ENCODE results near the gene CDH13. TPM values are rescaled to one million over a fixed set of nuclear protein-coding genes. Genes with fewer than 3 reads are reported as not detected.

CDH13 gene
- total RNA-seq, 2 experiments from 2014 or later = not detected

DNA sequence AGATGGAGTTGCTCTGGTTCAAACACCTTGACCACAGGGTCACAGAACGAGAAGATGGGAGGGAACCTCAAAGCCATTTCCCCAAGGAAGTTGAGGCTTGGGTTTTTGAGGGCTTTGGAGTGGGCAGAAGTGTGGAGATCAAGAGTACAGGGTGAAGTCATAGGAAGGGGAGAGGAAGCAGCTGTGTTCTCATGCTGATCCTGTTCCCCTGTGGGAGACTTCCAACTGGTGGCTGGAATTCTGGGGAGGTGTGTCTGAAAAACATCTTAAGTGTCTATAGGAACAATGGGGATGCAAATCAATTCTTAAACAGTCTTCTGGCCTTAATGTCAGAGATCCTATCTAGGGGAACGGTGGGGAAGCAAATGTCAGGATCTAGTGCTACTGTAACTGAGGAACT is 1142.2 kb downstream of the CDH13 start:
- intact Hi-C loops (cut with micrococcal nuclease; ENCODE audit: unreplicated experiment) = no loop called here
- no peaks in the 10 kb centered on the region for H3K36me3 ChIP-seq (ENCODE audit: insufficient read depth, low read length)
- no peaks in the 10 kb centered on the region for H3K9me3 ChIP-seq (ENCODE audit: low read length)
- H2AFZ ChIP-seq (ENCODE audit: low read length) = 0 out of 2 replicates have a peak overlapping the region, but pooled peaks have one; percentile 27
- no peaks in the 10 kb centered on the region for H4K20me1 ChIP-seq (ENCODE audit: insufficient read depth, low read length)
- H3K9me2 ChIP-seq (ENCODE audit: insufficient read depth, low read length) = no peaks in the 10 kb centered on the region; the same call in 1 of the 2 replicates
- no peak for DNase-seq (ENCODE audit: low spot score)
- no peak overlapping the region for H3K27ac ChIP-seq (ENCODE audit: low read depth, low read length, poor library complexity, severe bottlenecking)
- TF ChIP-seq CTCF (conservative IDR thresholded peaks at IDR 0.05; ENCODE audit: low read length) (no peak), EZH2phosphoT487 (IDR thresholded peaks at IDR 0.05; ENCODE audit: borderline replicate concordance, low read depth, low read length) (no peak)
- no peaks in the 10 kb centered on the region for H3K4me1 ChIP-seq (ENCODE audit: insufficient read depth, low read length, poor library complexity, severe bottlenecking)
- ChIA-PET CTCF (ENCODE audit: unreplicated experiment) (no interaction called here), POLR2A (no interaction called here)
- no peak overlapping the region for H3K4me2 ChIP-seq (ENCODE audit: low read length)
- H3K4me3 ChIP-seq (ENCODE audit: low read depth, low read length, poor library complexity, severe bottlenecking) = no peak overlapping the region
- BruUV-seq (replicated peaks) = no TSS peak
- H3K79me2 ChIP-seq (ENCODE audit: insufficient read depth, low read depth, low read length) = no peaks in the 10 kb centered on the region

GRCh38 chr16:83769397-83770008 is 1142.7 kb downstream of the CDH13 start:
- Histone ChIP-seq H3K4me2 (ENCODE audit: low read length) (no peak overlapping the region), H3K4me1 (ENCODE audit: insufficient read depth, low read length, poor library complexity, severe bottlenecking) (no peaks in the 10 kb centered on the region), H3K4me3 (ENCODE audit: low read depth, low read length, poor library complexity, severe bottlenecking) (no peak overlapping the region), H3K9me2 (ENCODE audit: insufficient read depth, low read length) (no peaks in the 10 kb centered on the region; the same call in 1 of the 2 replicates), H2AFZ (ENCODE audit: low read length) (0 out of 2 replicates have a peak overlapping the region, but pooled peaks have one; percentile 27), H4K20me1 (ENCODE audit: insufficient read depth, low read length) (no peaks in the 10 kb centered on the region), H3K79me2 (ENCODE audit: insufficient read depth, low read depth, low read length) (no peaks in the 10 kb centered on the region), H3K36me3 (ENCODE audit: insufficient read depth, low read length) (no peaks in the 10 kb centered on the region), H3K27ac (ENCODE audit: low read depth, low read length, poor library complexity, severe bottlenecking) (no peak overlapping the region), H3K9me3 (ENCODE audit: low read length) (no peaks in the 10 kb centered on the region)
- CTCF ChIA-PET (ENCODE audit: unreplicated experiment) = no interaction called here
- DNase-seq (ENCODE audit: low spot score) = peak; percentile 21
- TF ChIP-seq CTCF (conservative IDR thresholded peaks at IDR 0.05; ENCODE audit: low read length) (no peak), EZH2phosphoT487 (IDR thresholded peaks at IDR 0.05; ENCODE audit: borderline replicate concordance, low read depth, low read length) (no peak)
- POLR2A ChIA-PET = no interaction called here
- intact Hi-C loops (cut with micrococcal nuclease; ENCODE audit: unreplicated experiment) = no loop called here
- no TSS peak for BruUV-seq (replicated peaks)

DNA sequence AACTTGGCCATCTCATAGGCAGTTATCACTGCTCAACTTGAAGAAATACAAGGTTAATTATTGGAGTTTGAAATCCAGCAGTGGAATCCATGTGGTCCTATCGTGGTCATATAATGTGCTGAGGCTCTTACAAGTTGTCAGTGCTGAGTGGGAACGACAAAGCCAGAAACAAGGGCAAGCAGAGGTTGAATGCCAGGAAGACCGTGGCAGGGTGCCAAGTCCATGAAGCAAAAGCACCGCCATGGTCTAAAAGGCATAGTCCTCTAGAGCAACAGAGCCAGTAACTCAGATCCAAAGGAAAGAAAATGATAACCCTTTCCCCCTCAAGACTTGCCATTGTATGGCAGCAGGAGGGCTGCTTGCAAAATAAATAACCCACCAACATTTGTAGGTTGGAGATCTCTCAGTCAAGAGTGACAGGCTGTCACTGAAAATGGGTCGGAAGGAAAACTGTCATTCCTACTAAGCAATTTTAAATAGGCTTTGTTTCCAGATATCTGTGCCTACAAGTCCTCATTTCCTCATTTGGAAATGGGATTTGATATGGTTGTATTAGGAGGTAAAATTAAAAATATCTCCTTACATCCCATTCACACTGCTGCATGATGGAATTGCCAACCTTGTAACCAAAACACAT is 1144.7 kb downstream of the CDH13 start:
- no peak overlapping the region for H3K4me3 ChIP-seq (ENCODE audit: low read depth, low read length, poor library complexity, severe bottlenecking)
- no peaks in the 10 kb centered on the region for H3K4me1 ChIP-seq (ENCODE audit: insufficient read depth, low read length, poor library complexity, severe bottlenecking)
- no peak for TF ChIP-seq EZH2phosphoT487 (IDR thresholded peaks at IDR 0.05; ENCODE audit: borderline replicate concordance, low read depth, low read length)
- no peak for TF ChIP-seq CTCF (conservative IDR thresholded peaks at IDR 0.05; ENCODE audit: low read length)
- intact Hi-C loops (cut with micrococcal nuclease; ENCODE audit: unreplicated experiment) = no loop called here
- no peak overlapping the region for H2AFZ ChIP-seq (ENCODE audit: low read length)
- ChIA-PET CTCF (ENCODE audit: unreplicated experiment) (no interaction called here), POLR2A (no interaction called here)
- no peaks in the 10 kb centered on the region for H3K79me2 ChIP-seq (ENCODE audit: insufficient read depth, low read depth, low read length)
- no peaks in the 10 kb centered on the region for H3K9me3 ChIP-seq (ENCODE audit: low read length)
- DNase-seq (ENCODE audit: low spot score) = no peak
- H3K36me3 ChIP-seq (ENCODE audit: insufficient read depth, low read length) = no peaks in the 10 kb centered on the region
- H3K27ac ChIP-seq (ENCODE audit: low read depth, low read length, poor library complexity, severe bottlenecking) = no peak overlapping the region
- no peaks in the 10 kb centered on the region; the same call in 1 of the 2 replicates for H3K9me2 ChIP-seq (ENCODE audit: insufficient read depth, low read length)
- H4K20me1 ChIP-seq (ENCODE audit: insufficient read depth, low read length) = no peaks in the 10 kb centered on the region
- no peak overlapping the region for H3K4me2 ChIP-seq (ENCODE audit: low read length)
- no TSS peak for BruUV-seq (replicated peaks)

All from OCI-LY7 (cell line).